HT1080 (cell line): ENCODE results near the gene PMVK. TPM values are rescaled to one million over a fixed set of nuclear protein-coding genes. Genes with fewer than 3 reads are reported as not detected.

Source experiments
- DNase-seq: peaks from one replicate; pipeline ENCODE4 v3.0.0-alpha.2; 2015; ENCODE audit warnings: low read depth
- total RNA-seq: library from RNA; depleted of rRNA; stranded (reverse); fragments of >200 nt; shearing (Covaris generic); gene quantifications from 2 replicates; pipeline ENCODE4 v1.2.3, GENCODE V29; 2014

The PMVK gene
- total RNA-seq, 1 experiment from 2014 or later, result 10.8 TPM

GRCh38 chr1:154951901-154952657 lies 15.6 kb upstream of the PMVK start:
- DNase-seq, result no peak

GRCh38 chr1:154948079-154948478 lies 11.6 kb upstream of the PMVK start:
- DNase-seq, result no peak

- DNase-seq, result no peak
Measured at GRCh38 chr1:154945962-154946850, 9.7 kb upstream of the PMVK start.

GRCh38 chr1:154945160-154945961 lies 8.8 kb upstream of the PMVK start:
- DNase-seq, result no peak

- DNase-seq, result no peak
Measured at GRCh38 chr1:154944401-154945159, 8.1 kb upstream of the PMVK start.

- peak; percentile 42 for DNase-seq
Measured at GRCh38 chr1:154943649-154944400, 7.3 kb upstream of the PMVK start.

- no peak for DNase-seq
Measured at GRCh38 chr1:154941333-154942013, 5.0 kb upstream of the PMVK start.

- DNase-seq, result no peak
Measured at GRCh38 chr1:154940651-154941194, 4.2 kb upstream of the PMVK start.

- no peak for DNase-seq
Measured at GRCh38 chr1:154940213-154940560, 3.7 kb upstream of the PMVK start.

- no peak for DNase-seq
Measured at GRCh38 chr1:154938604-154939399, 2.3 kb upstream of the PMVK start.

GRCh38 chr1:154937988-154938386 lies 1.5 kb upstream of the PMVK start:
- no peak for DNase-seq

- DNase-seq, result peak; percentile 88
Measured at GRCh38 chr1:154937085-154937987, 817 bp upstream of the PMVK start.

GRCh38 chr1:154935749-154936554 lies 567 bp downstream of the PMVK start:
- DNase-seq, result no peak

- no peak for DNase-seq
Measured at GRCh38 chr1:154934358-154934948, 2.1 kb downstream of the PMVK start.

- DNase-seq, result peak; percentile 79
Measured at GRCh38 chr1:154931940-154932487, 4.5 kb downstream of the PMVK start.

GRCh38 chr1:154926201-154926600 lies 10.3 kb downstream of the PMVK start:
- DNase-seq, result no peak
